ENCODE data around the gene ADAMTS12.

ADAMTS12 gene

GRCh38 chr5:33888587-33888986, 3.2 kb downstream of the ADAMTS12 start:
- H3K4me3 ChIP-seq = no peak overlapping the region
- no peak overlapping the region for H3K27ac ChIP-seq
- no peaks in the 10 kb centered on the region for H3K36me3 ChIP-seq
- H3K4me1 ChIP-seq = peaks cover 0 to 68% (median 26%) of the 10 kb centered on the region in 4 donors
- no peak for TF ChIP-seq CTCF (IDR thresholded peaks at IDR 0.05)
- DNase-seq = no peak
- no peaks in the 10 kb centered on the region for H3K27me3 ChIP-seq
- intact Hi-C loops (cut with DNase I; ENCODE audit: low total_unique reads) = no loop called here
- H3K9me3 ChIP-seq = no peaks in the 10 kb centered on the region

GRCh38 chr5:33887268-33887667, 4.5 kb downstream of the ADAMTS12 start:
- no peak for TF ChIP-seq CTCF (IDR thresholded peaks at IDR 0.05)
- Histone ChIP-seq H3K27me3 (no peaks in the 10 kb centered on the region), H3K4me1 (peaks cover 0 to 57% (median 21%) of the 10 kb centered on the region in 4 donors), H3K4me3 (no peak overlapping the region), H3K27ac (no peak overlapping the region), H3K9me3 (no peaks in the 10 kb centered on the region), H3K36me3 (no peaks in the 10 kb centered on the region)
- no peak for DNase-seq
- intact Hi-C loops (cut with DNase I; ENCODE audit: low total_unique reads) = no loop called here

- TF ChIP-seq CTCF (IDR thresholded peaks at IDR 0.05) = no peak
Observed at GRCh38 chr5:33886283-33886682, 5.5 kb downstream of the ADAMTS12 start.

GRCh38 chr5:33885679-33886078, 6.1 kb downstream of the ADAMTS12 start:
- Histone ChIP-seq H3K4me3 (peak overlapping the region in 1 of 2 donors; percentile 9), H3K36me3 (no peaks in the 10 kb centered on the region), H3K27me3 (no peaks in the 10 kb centered on the region), H3K9me3 (no peaks in the 10 kb centered on the region), H3K27ac (no peak overlapping the region), H3K4me1 (peaks cover 0 to 44% (median 9%) of the 10 kb centered on the region in 4 donors)
- DNase-seq = no peak
- intact Hi-C loops (cut with DNase I; ENCODE audit: low total_unique reads) = no loop called here
- no peak for TF ChIP-seq CTCF (IDR thresholded peaks at IDR 0.05)

More at GRCh38 chr5:33886283-33886682, 5.5 kb downstream of the ADAMTS12 start:
- no peaks in the 10 kb centered on the region for H3K27me3 ChIP-seq
- intact Hi-C loops (cut with DNase I; ENCODE audit: low total_unique reads) = no loop called here
- H3K4me3 ChIP-seq = no peak overlapping the region
- H3K27ac ChIP-seq = no peak overlapping the region
- DNase-seq = no peak
- peaks cover 0 to 50% (median 15%) of the 10 kb centered on the region in 4 donors for H3K4me1 ChIP-seq
- H3K36me3 ChIP-seq = no peaks in the 10 kb centered on the region
- H3K9me3 ChIP-seq = no peaks in the 10 kb centered on the region

GRCh38 chr5:33883482-33883881, 8.3 kb downstream of the ADAMTS12 start:
- no peak overlapping the region for H3K4me3 ChIP-seq
- no peak overlapping the region for H3K27ac ChIP-seq
- DNase-seq = no peak
- H3K36me3 ChIP-seq = no peaks in the 10 kb centered on the region
- TF ChIP-seq CTCF (IDR thresholded peaks at IDR 0.05) = no peak
- H3K9me3 ChIP-seq = no peaks in the 10 kb centered on the region
- H3K27me3 ChIP-seq = no peaks in the 10 kb centered on the region
- peaks cover 0 to 22% (median under 1%) of the 10 kb centered on the region in 4 donors for H3K4me1 ChIP-seq
- intact Hi-C loops (cut with DNase I; ENCODE audit: low total_unique reads) = no loop called here

GRCh38 chr5:33880319-33880718, 11.5 kb downstream of the ADAMTS12 start:
- TF ChIP-seq CTCF (IDR thresholded peaks at IDR 0.05) = no peak
- Histone ChIP-seq H3K9me3 (no peaks in the 10 kb centered on the region), H3K27ac (no peak overlapping the region), H3K36me3 (no peaks in the 10 kb centered on the region), H3K4me1 (peaks cover 0 to 13% (median 0%) of the 10 kb centered on the region in 4 donors), H3K4me3 (no peak overlapping the region), H3K27me3 (no peaks in the 10 kb centered on the region)
- no peak for DNase-seq
- intact Hi-C loops (cut with DNase I; ENCODE audit: low total_unique reads) = no loop called here

Data from tibial artery (tissue), 4 donors.